ENCODE measurements around the gene CCDC88C. TPM values are rescaled to one million over a fixed set of nuclear protein-coding genes. Genes with fewer than 3 reads are reported as not detected.
A peak's percentile ranks its signal among the peaks of the same experiment; 100 is the strongest.
"Not testable (repeated sequence)": the region's sequence is repeated elsewhere in the genome, so short reads cannot be mapped to it uniquely, and the experiment has no call there.

The CCDC88C gene
- total and polyA plus RNA-seq, 2 donors, result 14.6 to 19.7 TPM

GRCh38 chr14:91429385-91429784, 11.8 kb upstream of the CCDC88C start:
- 74% methylated on average over 3 of the region's 3 CpGs for WGBS
- H3K36me3 ChIP-seq (ENCODE audit: insufficient read depth), result no peaks in the 10 kb centered on the region
- DNase-seq (ENCODE audit: extremely low spot score), result no peak

GRCh38 chr14:91428931-91429330, 11.3 kb upstream of the CCDC88C start:
- not testable (repeated sequence) for DNase-seq (ENCODE audit: extremely low spot score); H3K27ac ChIP-seq (ENCODE audit: low read depth); H3K4me1 ChIP-seq (ENCODE audit: insufficient read depth); H3K36me3 ChIP-seq (ENCODE audit: insufficient read depth); H3K4me3 ChIP-seq (ENCODE audit: low read depth, low read length)
- WGBS, result 60% methylated on average over 1 of the region's 1 CpG

More at GRCh38 chr14:91429385-91429784, 11.8 kb upstream of the CCDC88C start:
- Histone ChIP-seq H3K4me1 (ENCODE audit: insufficient read depth) (no peaks in the 10 kb centered on the region), H3K4me3 (ENCODE audit: low read depth, low read length) (no peak overlapping the region), H3K27ac (ENCODE audit: low read depth) (no peak overlapping the region)

- H3K4me1 ChIP-seq (ENCODE audit: insufficient read depth); DNase-seq (ENCODE audit: extremely low spot score); H3K36me3 ChIP-seq (ENCODE audit: insufficient read depth); H3K27ac ChIP-seq (ENCODE audit: low read depth); H3K4me3 ChIP-seq (ENCODE audit: low read depth, low read length): not testable (repeated sequence)
- WGBS, result 88% methylated on average over 9 of the region's 9 CpGs
These were observed 7.9 kb upstream of the CCDC88C start for GRCh38 chr14:91425531-91425944.

GRCh38 chr14:91424813-91425530, 7.4 kb upstream of the CCDC88C start:
- no peak overlapping the region for H3K4me3 ChIP-seq (ENCODE audit: low read depth, low read length)
- DNase-seq (ENCODE audit: extremely low spot score), result no peak
- WGBS, result 47% methylated on average over 9 of the region's 9 CpGs
- H3K4me1 ChIP-seq (ENCODE audit: insufficient read depth), result no peaks in the 10 kb centered on the region
- no peak overlapping the region for H3K27ac ChIP-seq (ENCODE audit: low read depth)
- no peaks in the 10 kb centered on the region for H3K36me3 ChIP-seq (ENCODE audit: insufficient read depth)

GRCh38 chr14:91420686-91421085, 3.1 kb upstream of the CCDC88C start:
- no peaks in the 10 kb centered on the region for H3K36me3 ChIP-seq (ENCODE audit: insufficient read depth)
- WGBS, result 84% methylated on average over 2 of the region's 2 CpGs
- no peak overlapping the region for H3K4me3 ChIP-seq (ENCODE audit: low read depth, low read length)
- no peaks in the 10 kb centered on the region for H3K4me1 ChIP-seq (ENCODE audit: insufficient read depth)
- DNase-seq (ENCODE audit: extremely low spot score), result no peak
- H3K27ac ChIP-seq (ENCODE audit: low read depth), result no peak overlapping the region

- 52% methylated on average over 3 of the region's 3 CpGs for WGBS
- no peaks in the 10 kb centered on the region for H3K4me1 ChIP-seq (ENCODE audit: insufficient read depth)
These were observed 1.8 kb upstream of the CCDC88C start for GRCh38 chr14:91419451-91419850.

GRCh38 chr14:91419044-91419397, 1.4 kb upstream of the CCDC88C start:
- 50% methylated on average over 12 of the region's 12 CpGs for WGBS
- H3K4me1 ChIP-seq (ENCODE audit: insufficient read depth), result no peaks in the 10 kb centered on the region
- no peak overlapping the region for H3K27ac ChIP-seq (ENCODE audit: low read depth)
- no peak for DNase-seq (ENCODE audit: extremely low spot score)
- no peaks in the 10 kb centered on the region for H3K36me3 ChIP-seq (ENCODE audit: insufficient read depth)
- H3K4me3 ChIP-seq (ENCODE audit: low read depth, low read length), result no peak overlapping the region

More at GRCh38 chr14:91419451-91419850, 1.8 kb upstream of the CCDC88C start:
- DNase-seq (ENCODE audit: extremely low spot score), result no peak
- no peaks in the 10 kb centered on the region for H3K36me3 ChIP-seq (ENCODE audit: insufficient read depth)
- H3K4me3 ChIP-seq (ENCODE audit: low read depth, low read length), result no peak overlapping the region
- H3K27ac ChIP-seq (ENCODE audit: low read depth), result no peak overlapping the region

- WGBS, result 3% methylated on average over 42 of the region's 42 CpGs
- Histone ChIP-seq H3K36me3 (ENCODE audit: insufficient read depth) (no peaks in the 10 kb centered on the region), H3K27ac (ENCODE audit: low read depth) (no peak overlapping the region), H3K4me1 (ENCODE audit: insufficient read depth) (no peaks in the 10 kb centered on the region), H3K4me3 (ENCODE audit: low read depth, low read length) (peak overlapping the region; percentile 89)
- DNase-seq (ENCODE audit: extremely low spot score), result no peak
These were observed 895 bp upstream of the CCDC88C start for GRCh38 chr14:91418387-91419043.

GRCh38 chr14:91417983-91418386, 365 bp upstream of the CCDC88C start:
- no peak for DNase-seq (ENCODE audit: extremely low spot score)
- H3K36me3 ChIP-seq (ENCODE audit: insufficient read depth), result no peaks in the 10 kb centered on the region
- H3K4me1 ChIP-seq (ENCODE audit: insufficient read depth), result no peaks in the 10 kb centered on the region
- H3K27ac ChIP-seq (ENCODE audit: low read depth), result no peak overlapping the region
- WGBS, result under 1% methylated on average over 53 of the region's 53 CpGs
- peak overlapping the region; percentile 89 for H3K4me3 ChIP-seq (ENCODE audit: low read depth, low read length)

- WGBS, result 19% methylated on average over 19 of the region's 19 CpGs
- peak overlapping the region; percentile 89 for H3K4me3 ChIP-seq (ENCODE audit: low read depth, low read length)
- DNase-seq (ENCODE audit: extremely low spot score), result no peak
- H3K27ac ChIP-seq (ENCODE audit: low read depth), result no peak overlapping the region
- H3K4me1 ChIP-seq (ENCODE audit: insufficient read depth), result no peaks in the 10 kb centered on the region
- no peaks in the 10 kb centered on the region for H3K36me3 ChIP-seq (ENCODE audit: insufficient read depth)
These were observed 888 bp downstream of the CCDC88C start for GRCh38 chr14:91416744-91417119.

GRCh38 chr14:91415794-91416743, 1.6 kb downstream of the CCDC88C start:
- H3K27ac ChIP-seq (ENCODE audit: low read depth), result no peak overlapping the region
- H3K4me3 ChIP-seq (ENCODE audit: low read depth, low read length), result peak overlapping the region; percentile 89
- H3K4me1 ChIP-seq (ENCODE audit: insufficient read depth), result no peaks in the 10 kb centered on the region
- no peak for DNase-seq (ENCODE audit: extremely low spot score)
- 52% methylated on average over 18 of the region's 18 CpGs for WGBS
- no peaks in the 10 kb centered on the region for H3K36me3 ChIP-seq (ENCODE audit: insufficient read depth)

- WGBS, result 94% methylated on average over 3 of the region's 3 CpGs
- H3K4me3 ChIP-seq (ENCODE audit: low read depth, low read length), result peak overlapping the region; percentile 1
- H3K27ac ChIP-seq (ENCODE audit: low read depth), result no peak overlapping the region
- DNase-seq (ENCODE audit: extremely low spot score), result no peak
- no peaks in the 10 kb centered on the region for H3K36me3 ChIP-seq (ENCODE audit: insufficient read depth)
- H3K4me1 ChIP-seq (ENCODE audit: insufficient read depth), result no peaks in the 10 kb centered on the region
These were observed 3.2 kb downstream of the CCDC88C start for GRCh38 chr14:91414475-91414833.

GRCh38 chr14:91413547-91414474, 3.8 kb downstream of the CCDC88C start:
- 84% methylated on average over 11 of the region's 11 CpGs for WGBS
- no peak for DNase-seq (ENCODE audit: extremely low spot score)
- Histone ChIP-seq H3K36me3 (ENCODE audit: insufficient read depth) (no peaks in the 10 kb centered on the region), H3K27ac (ENCODE audit: low read depth) (peak overlapping the region; percentile 2), H3K4me1 (ENCODE audit: insufficient read depth) (no peaks in the 10 kb centered on the region), H3K4me3 (ENCODE audit: low read depth, low read length) (no peak overlapping the region)
